A673 (cell line): Measurements from ENCODE around the gene SLC13A5. TPM values are rescaled to one million over a fixed set of nuclear protein-coding genes. Genes with fewer than 3 reads are reported as not detected.
"Not testable (repeated sequence)": the region's sequence is repeated elsewhere in the genome, so short reads cannot be mapped to it uniquely, and the experiment has no call there.

Source experiments
- BruUV-seq: library from RNA; stranded (reverse); fragments of 400-500 nt; replicated peaks from 2 replicates; lab custom pipeline; 2021; lab: Mats Ljungman, UMichigan
- CTCF ChIA-PET: fragments of 300-600 bp; sonication (Branson Sonifier 250); formaldehyde crosslinking; loops from one replicate; lab custom pipeline; 2022; ENCODE audit warnings: antibody characterized with exemption; lab: Charles Lee
- POLR2A ChIA-PET: fragments of 300-600 bp; sonication (Branson Sonifier 250); formaldehyde crosslinking; loops from one replicate; lab custom pipeline; 2022; ENCODE audit warnings: antibody characterized with exemption; ENCODE audit not compliant: low non-redundant PET; lab: Charles Lee
- DNase-seq: peaks from one replicate; pipeline ENCODE4 v3.0.0-alpha.2; 2015; ENCODE audit warnings: low spot score
- H3K27ac ChIP-seq: fragments of 200-600 bp; sonication (generic); 2 replicates; pipeline ENCODE4 v1.5.1; 2016; ENCODE audit warnings: mixed run types, low read depth, mild to moderate bottlenecking, mixed read lengths, antibody characterized with exemption, low read length; ENCODE audit not compliant: poor library complexity, severe bottlenecking
- H3K27me3 ChIP-seq: fragments of 200-600 bp; sonication (generic); replicated peaks from 2 replicates; pipeline ENCODE4 v1.6.1; 2017; ENCODE audit warnings: mixed run types, low read depth, mild to moderate bottlenecking, mixed read lengths, antibody characterized with exemption, low read length; ENCODE audit not compliant: insufficient read depth, poor library complexity
- H3K36me3 ChIP-seq: fragments of 200-600 bp; sonication (generic); 2 replicates; pipeline ENCODE4 v1.6.1; 2016; ENCODE audit warnings: mixed run types, mild to moderate bottlenecking, mixed read lengths, antibody characterized with exemption, low read length; ENCODE audit not compliant: insufficient read depth, poor library complexity, severe bottlenecking
- H3K4me1 ChIP-seq: fragments of 200-600 bp; sonication (generic); 2 replicates; pipeline ENCODE4 v1.6.1; 2017; ENCODE audit warnings: mixed run types, mild to moderate bottlenecking, mixed read lengths, antibody characterized with exemption, low read length; ENCODE audit not compliant: insufficient read depth, poor library complexity, severe bottlenecking
- H3K4me3 ChIP-seq: fragments of 200-600 bp; sonication (generic); 2 replicates; pipeline ENCODE4 v1.5.1; 2016; ENCODE audit warnings: low read depth, mixed run types, mild to moderate bottlenecking, mixed read lengths, low read length; ENCODE audit not compliant: poor library complexity, severe bottlenecking
- H3K9me3 ChIP-seq: fragments of 200-600 bp; sonication (generic); 2 replicates; pipeline ENCODE4 v1.6.1; 2016; ENCODE audit warnings: mixed run types, low read depth, mild to moderate bottlenecking, mixed read lengths, antibody characterized with exemption, low read length; ENCODE audit not compliant: poor library complexity, severe bottlenecking
- CTCF ChIP-seq: fragments of 300-800, 200-600 bp; sonication (generic); conservative IDR thresholded peaks from 2 replicates; pipeline ENCODE4 v1.5.1; 2017; ENCODE audit warnings: low read depth, mild to moderate bottlenecking, antibody characterized with exemption, low read length, moderate library complexity, mixed read lengths
- EZH2 ChIP-seq: fragments of 200-600 bp; sonication (generic); IDR thresholded peaks from 2 replicates; pipeline ENCODE4 v1.6.1; 2017; ENCODE audit warnings: borderline replicate concordance, low read depth, mild to moderate bottlenecking, mixed read lengths, antibody characterized with exemption, low read length; ENCODE audit not compliant: poor library complexity, severe bottlenecking
- intact Hi-C: fragments of 100-400 bp; cut with micrococcal nuclease; formaldehyde crosslinking; loops from one replicate; pipeline ENCODE4 v1.10.0; 2022; ENCODE audit not compliant: unreplicated experiment
- total RNA-seq: library from RNA; stranded (reverse); gene quantifications from 2 replicates; pipeline ENCODE4 v1.2.3, GENCODE V29; 2021

SLC13A5 gene
- total RNA-seq, 1 experiment from 2014 or later, result not detected

GRCh38 chr17:6660805-6661463 lies 52.2 kb downstream of the SLC13A5 start:
- Histone ChIP-seq H3K27me3 (peaks cover 35% of the 10 kb centered on the region), H3K36me3 (no peaks in the 10 kb centered on the region), H3K9me3 (no peaks in the 10 kb centered on the region), H3K4me3 (no peak overlapping the region), H3K27ac (no peak overlapping the region), H3K4me1 (no peaks in the 10 kb centered on the region)
- TF ChIP-seq CTCF (no peak), EZH2 (no peak)
- intact Hi-C loops, result loop anchor here (10.0 kb wide), 2 partner anchors 174 to 234 kb away; partner anchors contain the start of gene TEKT1
- no TSS peak for BruUV-seq
- ChIA-PET CTCF (interaction anchor here (0.9 kb wide), 1 partner anchor 343 kb away, joined by 3 read pairs; no protein-coding TSS in a partner anchor), POLR2A (interaction anchor here (0.6 kb wide), 1 partner anchor 223 kb away, joined by 8 read pairs; no protein-coding TSS in a partner anchor)
- no peak for DNase-seq

GRCh38 chr17:6660101-6660500 lies 53.1 kb downstream of the SLC13A5 start:
- H3K4me1 ChIP-seq, result no peaks in the 10 kb centered on the region
- CTCF ChIA-PET, result interaction anchor here (0.6 kb wide), 1 partner anchor 127 kb away, joined by 3 read pairs; no protein-coding TSS in a partner anchor
- no peaks in the 10 kb centered on the region for H3K9me3 ChIP-seq
- H3K4me3 ChIP-seq, result no peak overlapping the region
- POLR2A ChIA-PET, result no interaction called here
- H3K27ac ChIP-seq, result no peak overlapping the region
- H3K36me3 ChIP-seq, result no peaks in the 10 kb centered on the region
- TF ChIP-seq CTCF (no peak), EZH2 (no peak)
- BruUV-seq, result no TSS peak
- intact Hi-C loops, result loop anchor here (10.0 kb wide), 2 partner anchors 175 to 235 kb away; partner anchors contain the start of gene TEKT1
- H3K27me3 ChIP-seq, result peaks cover 42% of the 10 kb centered on the region
- no peak for DNase-seq

GRCh38 chr17:6658411-6658810 lies 54.8 kb downstream of the SLC13A5 start:
- H3K4me1 ChIP-seq, H3K9me3 ChIP-seq, intact Hi-C loops, BruUV-seq, H3K36me3 ChIP-seq, H3K4me3 ChIP-seq, DNase-seq, H3K27ac ChIP-seq, POLR2A ChIA-PET: not testable (repeated sequence)
- peaks cover 50% of the 10 kb centered on the region for H3K27me3 ChIP-seq
- CTCF ChIA-PET, result interaction anchor here (0.5 kb wide), 1 partner anchor 1227 kb away, joined by 3 read pairs; no protein-coding TSS in a partner anchor
